ENCODE results near the gene SECISBP2.

SECISBP2 gene

GRCh38 chr9:89388868-89389177, 70.5 kb downstream of the SECISBP2 start:
- in situ Hi-C loops (cut with MboI; ENCODE audit: low pct_unique_long_range_greater_than_20kb, low sequenced_read_pairs, unreplicated experiment) = no loop called here
- no peak for DNase-seq (ENCODE audit: low spot score)
- TF ChIP-seq, protein P1, sequence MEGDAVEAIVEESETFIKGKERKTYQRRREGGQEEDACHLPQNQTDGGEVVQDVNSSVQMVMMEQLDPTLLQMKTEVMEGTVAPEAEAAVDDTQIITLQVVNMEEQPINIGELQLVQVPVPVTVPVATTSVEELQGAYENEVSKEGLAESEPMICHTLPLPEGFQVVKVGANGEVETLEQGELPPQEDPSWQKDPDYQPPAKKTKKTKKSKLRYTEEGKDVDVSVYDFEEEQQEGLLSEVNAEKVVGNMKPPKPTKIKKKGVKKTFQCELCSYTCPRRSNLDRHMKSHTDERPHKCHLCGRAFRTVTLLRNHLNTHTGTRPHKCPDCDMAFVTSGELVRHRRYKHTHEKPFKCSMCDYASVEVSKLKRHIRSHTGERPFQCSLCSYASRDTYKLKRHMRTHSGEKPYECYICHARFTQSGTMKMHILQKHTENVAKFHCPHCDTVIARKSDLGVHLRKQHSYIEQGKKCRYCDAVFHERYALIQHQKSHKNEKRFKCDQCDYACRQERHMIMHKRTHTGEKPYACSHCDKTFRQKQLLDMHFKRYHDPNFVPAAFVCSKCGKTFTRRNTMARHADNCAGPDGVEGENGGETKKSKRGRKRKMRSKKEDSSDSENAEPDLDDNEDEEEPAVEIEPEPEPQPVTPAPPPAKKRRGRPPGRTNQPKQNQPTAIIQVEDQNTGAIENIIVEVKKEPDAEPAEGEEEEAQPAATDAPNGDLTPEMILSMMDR (IDR thresholded peaks at IDR 0.05; ENCODE audit: extremely low read depth, insufficient read depth, missing control alignments) = no peak

DNA sequence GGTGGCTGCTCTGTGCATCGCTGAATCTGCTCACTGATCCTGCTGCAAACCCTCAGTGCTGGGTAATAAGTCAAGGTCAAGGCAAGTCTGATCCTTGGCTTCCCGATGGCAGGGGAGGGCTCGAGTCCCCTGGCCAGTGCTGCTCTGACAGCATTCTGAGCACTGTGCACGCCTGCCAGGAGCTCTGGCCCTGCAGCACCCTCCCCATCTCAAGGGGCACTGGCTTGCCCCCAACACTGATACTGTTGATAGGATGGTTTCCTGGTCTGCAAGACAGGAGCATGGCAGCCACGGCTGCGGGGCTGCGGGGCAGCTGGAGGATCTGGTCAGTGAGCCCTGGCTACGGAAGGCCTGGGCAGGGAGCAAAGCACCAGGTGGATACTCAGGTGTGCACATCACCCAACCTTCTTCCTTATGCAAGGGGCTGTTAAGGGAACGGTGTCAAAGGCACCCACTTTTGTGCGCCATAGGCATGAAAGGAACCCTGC, 71.8 kb downstream of the SECISBP2 start:
- TF ChIP-seq, protein P1 (IDR thresholded peaks at IDR 0.05; ENCODE audit: extremely low read depth, insufficient read depth, missing control alignments) = no peak
- in situ Hi-C loops (cut with MboI; ENCODE audit: low pct_unique_long_range_greater_than_20kb, low sequenced_read_pairs, unreplicated experiment) = no loop called here
- DNase-seq (ENCODE audit: low spot score) = no peak

GRCh38 chr9:89390578-89391116, 72.3 kb downstream of the SECISBP2 start:
- DNase-seq (ENCODE audit: low spot score) = no peak

DNA sequence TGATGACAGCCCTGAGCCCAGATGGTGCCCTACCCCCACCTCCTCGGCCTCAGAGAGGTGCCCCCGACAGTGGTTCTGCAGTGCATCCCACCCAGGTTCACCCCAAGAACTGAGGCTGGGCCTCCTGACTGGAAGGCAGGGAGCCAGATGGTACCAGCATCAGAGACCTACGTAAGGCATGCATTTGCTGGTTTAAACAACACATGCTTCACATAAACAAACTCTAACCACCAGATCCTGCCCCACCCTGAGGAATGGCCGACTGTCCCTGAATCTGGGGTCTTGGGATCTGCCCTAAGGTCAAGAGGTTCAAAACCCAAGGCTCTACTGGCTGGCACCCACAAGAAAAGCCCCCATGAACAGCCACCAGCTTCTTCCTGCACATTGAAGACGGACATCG, 73.3 kb downstream of the SECISBP2 start:
- TF ChIP-seq, protein P1 (IDR thresholded peaks at IDR 0.05; ENCODE audit: extremely low read depth, insufficient read depth, missing control alignments) = no peak
- no peak for DNase-seq (ENCODE audit: low spot score)
- in situ Hi-C loops (cut with MboI; ENCODE audit: low pct_unique_long_range_greater_than_20kb, low sequenced_read_pairs, unreplicated experiment) = no loop called here

More at GRCh38 chr9:89390578-89391116, 72.3 kb downstream of the SECISBP2 start:
- in situ Hi-C loops (cut with MboI; ENCODE audit: low pct_unique_long_range_greater_than_20kb, low sequenced_read_pairs, unreplicated experiment) = no loop called here
- TF ChIP-seq, protein P1 (IDR thresholded peaks at IDR 0.05; ENCODE audit: extremely low read depth, insufficient read depth, missing control alignments) = no peak

DNA sequence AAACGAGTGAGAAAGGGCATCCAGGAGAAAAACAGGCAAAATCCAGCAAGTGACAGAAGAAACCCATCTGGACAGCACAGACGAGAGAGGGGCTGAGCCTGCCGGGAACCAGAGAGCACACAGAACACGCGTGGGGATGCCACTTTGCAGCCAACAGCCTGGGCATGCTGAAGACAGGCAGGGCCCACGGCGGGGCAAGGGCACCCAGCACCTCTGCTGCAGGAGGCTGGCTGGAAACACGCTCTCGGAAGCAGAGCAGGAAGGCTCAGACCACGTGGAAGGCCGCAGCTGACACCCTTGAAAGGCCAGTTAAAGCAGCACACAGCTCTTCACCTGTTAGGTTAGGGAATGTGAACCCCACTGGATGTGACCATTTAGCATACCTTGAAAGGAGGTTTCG, 76.1 kb downstream of the SECISBP2 start:
- TF ChIP-seq, protein P1 (IDR thresholded peaks at IDR 0.05; ENCODE audit: extremely low read depth, insufficient read depth, missing control alignments) = no peak
- no peak for DNase-seq (ENCODE audit: low spot score)
- in situ Hi-C loops (cut with MboI; ENCODE audit: low pct_unique_long_range_greater_than_20kb, low sequenced_read_pairs, unreplicated experiment) = no loop called here

- in situ Hi-C loops (cut with MboI; ENCODE audit: low pct_unique_long_range_greater_than_20kb, low sequenced_read_pairs, unreplicated experiment) = no loop called here
- no peak for DNase-seq (ENCODE audit: low spot score)
- TF ChIP-seq, protein P1 (IDR thresholded peaks at IDR 0.05; ENCODE audit: extremely low read depth, insufficient read depth, missing control alignments) = no peak
Measured at GRCh38 chr9:89395931-89396710, 77.8 kb downstream of the SECISBP2 start.

Data from GM13977 (cell line).